KOPT-K1 (cell line): ENCODE measurements around the gene NCF4.

ENCODE experiments used
- H3K27ac ChIP-seq: fragments of 200-600 bp; sonication (generic); 2 replicates; pipeline ENCODE4 v1.5.1; 2016; ENCODE audit warnings: antibody characterized with exemption, mild to moderate bottlenecking, low read depth, low read length; ENCODE audit not compliant: poor library complexity, severe bottlenecking
- H3K36me3 ChIP-seq: fragments of 200-600 bp; sonication (generic); 2 replicates; pipeline ENCODE4 v1.5.1; 2017; ENCODE audit warnings: antibody characterized with exemption, mild to moderate bottlenecking, low read length, moderate library complexity; ENCODE audit not compliant: insufficient read depth
- H3K9me3 ChIP-seq: fragments of 200-600 bp; sonication (generic); 2 replicates; pipeline ENCODE4 v1.5.1; 2017; ENCODE audit warnings: antibody characterized with exemption, low read length, mild to moderate bottlenecking; ENCODE audit not compliant: insufficient read depth, poor library complexity, severe bottlenecking

The NCF4 gene

DNA sequence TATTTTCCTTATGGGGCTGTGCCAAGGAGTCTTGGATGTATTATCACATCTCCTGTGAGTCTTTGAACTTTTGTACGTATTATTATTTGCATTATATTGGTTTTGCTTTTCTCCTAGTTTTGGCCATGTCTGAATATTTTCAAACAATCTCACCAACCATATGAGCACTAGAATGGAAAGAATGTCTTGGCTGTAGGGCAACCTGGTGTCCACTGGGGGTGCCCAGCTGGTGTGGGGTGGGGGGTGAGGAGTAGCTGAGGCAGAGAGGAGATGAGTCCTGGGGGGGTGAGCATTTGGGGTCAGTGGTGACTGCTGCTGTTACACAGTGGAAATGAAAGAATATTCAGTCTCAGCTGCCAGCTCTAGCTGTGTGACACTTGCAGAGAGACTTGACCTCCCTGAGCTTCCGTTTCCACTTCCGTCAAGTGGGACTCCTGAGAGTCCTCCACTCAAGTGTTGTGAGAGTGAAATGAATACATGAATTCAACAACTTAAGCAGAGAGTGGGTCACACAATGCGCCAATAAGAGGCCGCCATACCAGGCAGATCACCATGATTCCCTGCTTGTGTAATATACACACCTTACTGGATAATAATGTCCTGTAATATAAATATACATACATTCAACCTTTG, 31.3 kb upstream of the NCF4 start:
- no peaks in the 10 kb centered on the region for H3K36me3 ChIP-seq
- H3K9me3 ChIP-seq: peaks cover 5% of the 10 kb centered on the region
- H3K27ac ChIP-seq: no peak overlapping the region

DNA sequence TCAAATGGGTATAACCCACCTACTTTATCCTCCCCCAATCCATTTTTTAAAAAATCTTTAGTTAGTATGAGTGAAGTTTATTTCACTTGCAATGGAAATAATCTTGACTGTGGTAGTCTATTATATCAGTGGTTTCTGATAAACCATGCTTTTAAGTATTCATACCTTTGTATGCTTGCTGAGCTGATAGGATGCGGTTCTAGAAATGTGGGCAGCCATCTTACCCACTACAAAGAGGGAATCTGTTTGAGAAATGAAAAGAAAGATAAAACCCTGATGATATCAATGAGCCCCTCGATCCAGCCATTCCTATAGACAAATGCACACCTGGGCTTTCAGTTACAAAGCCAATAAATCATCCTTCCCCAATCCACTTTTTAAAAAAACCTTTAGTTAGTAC, 30.2 kb upstream of the NCF4 start:
- H3K9me3 ChIP-seq: peaks cover 5% of the 10 kb centered on the region
- H3K27ac ChIP-seq: no peak overlapping the region
- H3K36me3 ChIP-seq: no peaks in the 10 kb centered on the region

DNA sequence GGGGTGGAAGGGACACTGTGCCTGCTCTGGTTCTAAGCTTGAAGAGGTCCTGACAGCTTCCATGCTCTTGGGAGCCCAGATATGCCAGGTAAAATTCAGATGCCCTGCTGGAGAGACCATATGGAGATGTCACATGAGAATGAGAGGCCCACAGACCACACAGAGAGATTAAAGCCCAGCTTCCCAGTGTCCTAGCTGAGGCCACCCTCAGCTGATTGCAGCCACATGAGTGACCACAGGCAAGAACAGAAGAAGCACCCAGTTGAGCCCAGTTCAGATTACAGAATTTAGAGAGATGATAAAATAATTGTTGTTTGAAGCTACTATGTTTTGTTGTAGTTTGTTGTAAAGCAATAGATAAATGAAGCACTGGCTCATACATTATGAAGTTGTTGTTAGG, 29.6 kb upstream of the NCF4 start:
- no peak overlapping the region for H3K27ac ChIP-seq
- H3K36me3 ChIP-seq: no peaks in the 10 kb centered on the region
- H3K9me3 ChIP-seq: peaks cover 5% of the 10 kb centered on the region

DNA sequence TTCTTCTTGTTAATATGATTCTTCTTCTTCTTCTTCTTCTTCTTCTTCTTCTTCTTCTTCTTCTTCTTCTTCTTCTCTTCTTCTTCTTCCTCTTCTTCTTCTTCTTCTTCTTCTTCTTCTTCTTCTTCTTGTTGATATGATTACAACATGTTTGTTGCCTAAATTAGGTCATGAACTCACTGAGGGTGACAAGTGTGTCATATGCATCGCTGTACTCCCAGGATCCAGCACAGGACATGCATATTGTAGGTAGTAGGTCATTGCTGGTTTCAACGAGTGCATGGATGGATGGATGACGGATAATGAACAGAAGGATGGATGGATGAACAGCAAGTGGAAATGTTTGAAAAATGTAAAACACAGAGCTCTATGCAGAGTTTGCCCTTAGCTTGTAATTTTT, 29.1 kb upstream of the NCF4 start:
- no peaks in the 10 kb centered on the region for H3K36me3 ChIP-seq
- H3K27ac ChIP-seq: no peak overlapping the region
- H3K9me3 ChIP-seq: peaks cover 5% of the 10 kb centered on the region

DNA sequence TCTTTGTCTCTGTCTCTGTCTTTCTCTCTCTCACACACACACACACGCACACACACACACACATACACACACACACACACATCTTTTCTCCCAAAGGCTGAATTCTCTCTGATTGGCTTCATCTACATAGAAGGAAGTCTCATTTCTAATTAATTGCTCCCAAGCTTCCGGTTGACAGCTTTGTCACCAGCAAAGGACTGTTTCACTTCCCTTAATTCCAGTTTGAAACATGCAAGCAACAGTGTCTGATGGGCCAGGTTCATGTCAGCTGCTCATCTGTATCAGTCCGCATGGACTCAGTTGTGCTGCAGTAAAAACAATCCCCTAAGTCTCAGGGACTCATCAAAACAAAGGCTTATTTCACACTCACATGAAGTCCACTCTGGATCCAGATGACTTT, 27.7 kb upstream of the NCF4 start:
- Histone ChIP-seq H3K27ac (no peak overlapping the region), H3K36me3 (no peaks in the 10 kb centered on the region), H3K9me3 (peaks cover 12% of the 10 kb centered on the region)

DNA sequence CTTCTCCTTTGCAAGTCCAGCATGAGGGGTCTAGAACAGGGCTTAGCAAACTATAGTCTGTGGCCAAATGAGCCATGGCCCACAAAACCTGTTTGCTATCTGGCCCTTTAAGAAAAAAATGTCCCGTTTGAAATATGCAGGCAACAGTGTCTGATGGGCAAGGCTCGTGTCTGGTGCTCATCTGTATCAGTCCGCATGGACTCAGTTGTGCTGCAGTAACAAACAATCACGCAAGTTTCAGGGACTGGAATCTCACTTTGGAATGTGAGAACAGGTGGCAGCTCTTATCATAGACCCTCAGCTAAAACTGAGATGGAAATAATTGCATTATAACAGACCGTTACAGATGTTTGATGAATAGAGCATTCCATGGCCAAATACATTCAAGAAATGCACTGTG, 24.9 kb upstream of the NCF4 start:
- H3K36me3 ChIP-seq: no peaks in the 10 kb centered on the region
- peaks cover 19% of the 10 kb centered on the region for H3K9me3 ChIP-seq
- no peak overlapping the region for H3K27ac ChIP-seq

DNA sequence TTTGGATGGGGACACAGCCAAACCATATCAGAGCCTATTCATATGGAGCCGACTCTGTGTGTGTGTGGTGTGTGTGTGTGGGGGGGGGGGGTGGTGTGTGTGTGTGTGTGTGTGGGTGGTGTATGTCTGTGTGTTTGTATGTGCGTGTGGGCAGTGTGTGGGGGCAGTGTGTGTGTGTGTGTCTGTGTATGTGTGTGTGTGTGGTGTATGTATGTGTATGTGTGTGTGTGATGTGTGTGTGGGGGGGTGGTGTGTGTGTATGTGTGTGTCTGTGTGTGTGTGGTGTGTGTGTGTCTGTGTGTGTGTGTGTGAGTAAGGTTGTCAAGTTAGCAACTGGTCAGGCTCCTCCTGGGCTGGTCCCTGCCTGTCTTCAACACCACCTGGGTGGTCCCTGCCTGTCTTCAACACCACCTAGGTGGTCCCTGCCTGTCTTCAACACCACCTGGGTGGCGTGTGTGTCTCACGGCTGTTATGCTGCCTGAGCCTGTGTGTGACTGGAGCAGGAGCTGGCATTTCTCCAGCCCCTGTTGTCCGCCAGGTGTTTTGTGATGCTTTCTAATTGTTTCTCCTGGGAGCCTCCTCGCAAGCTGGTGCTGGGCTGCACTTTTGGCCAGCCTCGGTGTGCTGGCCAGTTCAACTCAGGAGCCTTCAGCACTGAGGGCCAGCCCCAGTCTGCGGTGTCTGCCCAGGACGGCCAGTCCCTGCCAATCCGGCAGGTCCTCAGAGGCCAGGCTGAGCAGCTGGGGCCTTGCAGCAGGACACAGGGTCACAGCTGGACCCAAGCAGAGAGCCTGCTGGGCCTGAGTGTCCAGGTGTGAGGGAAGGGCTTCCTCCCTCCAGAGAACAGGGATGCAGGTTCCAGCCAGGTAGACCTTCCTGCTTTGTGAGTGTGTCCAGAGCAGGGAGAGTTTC, 22.4 kb upstream of the NCF4 start:
- no peaks in the 10 kb centered on the region for H3K36me3 ChIP-seq
- peaks cover 16% of the 10 kb centered on the region for H3K9me3 ChIP-seq
- H3K27ac ChIP-seq: no peak overlapping the region

DNA sequence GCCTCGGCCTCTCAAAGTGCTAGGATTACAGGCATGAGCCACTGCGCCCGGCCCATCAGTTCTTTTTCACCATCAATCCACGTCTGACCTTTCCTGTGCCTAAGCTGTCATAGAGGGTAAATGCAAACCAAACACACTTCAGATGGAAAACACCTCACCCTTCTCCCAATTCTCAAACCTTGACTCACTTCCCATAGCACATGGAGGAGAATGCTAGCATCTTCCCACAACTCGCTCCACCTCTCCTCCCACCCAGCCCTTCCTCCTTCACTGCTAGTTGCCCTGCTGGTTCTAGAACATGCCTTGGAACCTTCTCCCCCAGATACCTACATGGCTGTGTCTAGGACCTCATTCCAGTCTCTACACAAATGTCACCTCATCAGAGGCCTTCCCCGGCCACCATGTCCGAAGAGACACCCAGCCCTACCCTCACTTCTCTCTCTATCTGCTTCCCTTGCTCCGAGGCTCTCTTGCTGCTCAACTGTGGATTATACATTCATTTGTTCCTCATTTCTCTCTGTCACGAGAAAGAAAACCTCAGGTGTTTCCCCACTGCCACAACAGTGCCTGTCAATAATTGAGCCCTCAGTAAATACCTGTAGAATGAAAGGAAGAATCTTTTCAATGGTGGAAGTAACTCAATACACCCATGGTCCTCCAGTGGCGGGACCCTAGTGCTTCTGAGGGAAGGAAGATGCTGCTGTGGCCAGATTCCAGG, 21.3 kb upstream of the NCF4 start:
- no peaks in the 10 kb centered on the region for H3K36me3 ChIP-seq
- H3K9me3 ChIP-seq: peaks cover 14% of the 10 kb centered on the region
- no peak overlapping the region for H3K27ac ChIP-seq

DNA sequence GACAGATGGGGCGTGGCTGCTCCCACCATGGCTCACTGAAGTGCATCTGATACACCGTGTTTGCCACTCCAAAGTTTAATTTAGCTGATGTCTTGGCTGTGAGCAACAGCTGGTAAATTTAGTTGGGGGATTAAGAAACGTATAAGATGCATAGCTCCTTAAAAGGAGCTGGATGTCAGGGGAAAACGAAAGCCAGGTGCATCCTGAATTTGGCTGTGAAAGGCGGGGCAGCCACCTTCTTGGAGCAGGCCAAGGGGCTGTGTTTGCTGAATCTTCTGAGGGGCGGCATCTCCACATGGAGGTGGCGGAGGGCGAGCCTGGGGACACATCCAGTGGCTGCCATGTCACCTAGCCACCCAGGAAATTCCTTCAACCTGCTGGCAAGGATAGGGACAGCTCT, 20.7 kb upstream of the NCF4 start:
- H3K27ac ChIP-seq: no peak overlapping the region
- no peaks in the 10 kb centered on the region for H3K36me3 ChIP-seq

DNA sequence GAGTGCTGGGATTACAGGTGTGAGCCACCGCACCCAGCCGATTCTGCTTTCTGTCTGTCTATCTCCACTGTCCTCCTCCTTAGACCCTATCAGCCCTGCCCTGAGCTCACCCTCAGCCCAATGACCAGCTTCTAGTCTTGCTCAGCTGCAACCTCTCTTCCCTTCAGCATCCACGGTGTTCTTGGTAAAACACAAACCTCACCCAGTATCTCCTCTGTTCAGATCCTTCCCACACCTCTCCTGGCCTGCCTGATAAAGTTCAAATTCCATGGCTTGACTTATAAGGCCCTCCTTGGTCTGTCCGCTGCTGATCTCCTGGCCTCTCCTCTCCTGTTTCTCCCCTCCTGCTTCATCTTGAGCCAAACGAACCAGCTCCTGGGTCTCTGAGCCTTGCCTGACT, 14.5 kb upstream of the NCF4 start:
- H3K9me3 ChIP-seq: no peaks in the 10 kb centered on the region
- no peak overlapping the region for H3K27ac ChIP-seq
- H3K36me3 ChIP-seq: no peaks in the 10 kb centered on the region

More for the DNA sequence above, 20.7 kb upstream of the NCF4 start:
- peaks cover 14% of the 10 kb centered on the region for H3K9me3 ChIP-seq

DNA sequence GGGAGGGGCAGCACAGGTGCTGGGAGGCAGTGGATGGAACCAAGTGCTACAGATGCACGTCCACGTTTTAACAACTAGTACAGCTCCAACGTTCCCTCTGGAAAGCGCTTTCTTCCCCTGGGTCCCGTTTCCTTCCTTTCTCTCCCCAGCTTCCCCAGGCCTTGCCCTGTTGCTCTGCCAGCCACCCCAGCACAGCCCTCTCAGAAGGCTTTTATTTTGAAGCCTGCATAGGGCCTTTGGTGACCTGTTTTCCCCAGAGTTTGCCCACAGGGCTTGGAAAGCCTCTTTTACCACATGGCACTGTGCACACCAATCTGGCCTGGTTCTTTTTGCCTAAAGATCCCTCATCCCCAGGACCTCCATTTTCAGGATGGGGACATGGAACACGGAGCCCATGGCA, 13.9 kb upstream of the NCF4 start:
- no peaks in the 10 kb centered on the region for H3K9me3 ChIP-seq
- H3K36me3 ChIP-seq: no peaks in the 10 kb centered on the region

DNA sequence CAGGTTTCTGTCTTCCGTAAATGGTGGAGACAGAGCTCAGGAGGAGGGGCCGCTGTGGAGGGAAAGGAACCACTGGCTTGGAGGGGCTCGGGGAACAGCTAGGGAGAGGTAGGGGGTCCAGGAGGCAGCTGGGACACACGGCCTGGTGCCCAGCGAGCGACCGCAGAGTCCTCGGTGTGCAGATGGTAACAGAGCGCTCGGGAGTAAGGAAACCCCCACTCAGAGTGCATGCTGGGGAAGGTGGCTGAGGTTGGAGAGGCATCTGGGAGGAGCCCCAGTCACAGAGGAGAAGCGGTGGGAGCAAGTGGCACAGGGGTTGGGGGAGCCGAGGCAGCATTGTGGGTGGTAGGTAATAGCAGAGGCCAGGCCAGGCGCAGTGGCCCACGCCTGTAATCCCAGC, 10.8 kb upstream of the NCF4 start:
- H3K27ac ChIP-seq: no peak overlapping the region
- no peaks in the 10 kb centered on the region for H3K9me3 ChIP-seq
- no peaks in the 10 kb centered on the region for H3K36me3 ChIP-seq

More for the DNA sequence above, 13.9 kb upstream of the NCF4 start:
- H3K27ac ChIP-seq: no peak overlapping the region

DNA sequence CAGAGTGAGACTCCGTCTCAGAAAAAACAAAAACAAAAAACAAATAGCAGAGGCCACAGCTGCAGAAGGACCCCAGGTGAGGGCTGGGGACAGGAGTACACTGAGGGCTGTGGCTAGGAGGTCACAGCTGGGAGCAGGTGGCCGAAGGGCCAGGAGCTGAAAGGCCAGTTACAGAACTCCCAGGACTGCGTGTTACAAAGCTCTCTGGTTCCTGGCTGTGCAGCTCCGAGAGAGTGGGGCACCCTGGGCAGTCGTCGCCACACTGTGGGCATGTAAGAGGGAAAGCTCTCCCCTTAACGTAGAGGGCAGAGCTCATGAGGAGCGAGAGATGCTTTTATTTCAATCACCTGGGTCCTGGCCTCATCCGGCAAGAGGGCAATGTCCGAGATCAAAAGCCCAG, 10.1 kb upstream of the NCF4 start:
- Histone ChIP-seq H3K36me3 (no peaks in the 10 kb centered on the region), H3K27ac (no peak overlapping the region), H3K9me3 (no peaks in the 10 kb centered on the region)

DNA sequence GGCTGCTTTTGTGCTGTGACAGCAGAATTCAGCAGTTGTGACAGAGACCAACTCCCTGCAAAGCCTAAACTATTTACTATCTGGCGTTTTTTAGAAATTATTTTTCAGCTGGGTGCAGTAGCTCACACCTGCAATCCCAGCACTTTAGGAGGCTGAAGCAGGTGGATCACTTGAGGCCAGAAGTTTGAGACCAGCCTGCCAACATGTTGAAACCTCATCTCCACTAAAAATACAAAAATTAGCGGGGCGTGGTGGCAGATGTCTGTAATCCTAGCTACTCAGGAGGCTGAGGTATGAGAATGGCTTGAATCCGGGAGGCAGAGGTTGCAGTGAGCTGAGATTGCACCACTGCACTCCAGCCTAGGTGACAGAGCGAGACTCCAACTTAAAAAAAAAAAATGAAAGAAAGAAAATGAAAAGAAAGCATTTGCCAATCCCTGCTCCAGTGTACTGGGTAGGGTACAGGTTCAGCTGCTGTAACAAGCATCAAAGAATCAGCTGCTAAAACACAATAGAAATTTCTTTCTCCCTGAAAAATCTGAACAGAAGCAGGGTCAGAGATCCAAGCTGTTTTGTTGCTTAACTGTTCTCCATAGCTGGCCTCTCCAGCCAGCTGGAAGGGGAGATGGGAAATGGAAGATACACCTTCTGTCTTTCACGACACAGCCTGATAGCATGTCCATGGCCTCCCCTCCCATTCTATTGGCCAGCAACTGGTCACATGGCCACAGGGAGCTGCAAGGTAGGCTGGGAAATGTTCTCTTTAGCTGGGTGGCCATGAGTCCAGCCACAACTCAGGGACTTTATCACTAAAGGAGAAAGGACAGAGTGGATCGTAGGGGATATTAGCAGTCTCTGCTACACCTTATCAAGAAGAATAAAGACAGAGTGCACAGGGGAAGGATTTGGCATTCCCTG, 8.5 kb upstream of the NCF4 start:
- no peaks in the 10 kb centered on the region for H3K36me3 ChIP-seq
- no peak overlapping the region for H3K27ac ChIP-seq

More for the DNA sequence above, 8.5 kb upstream of the NCF4 start:
- no peaks in the 10 kb centered on the region for H3K9me3 ChIP-seq
